ENCODE data around the gene SDF4.

- TF ChIP-seq EZH2 (IDR thresholded peaks at IDR 0.05; ENCODE audit: insufficient read depth, low read length) (no peak), CTCF (IDR thresholded peaks at IDR 0.05; ENCODE audit: insufficient read depth, low read depth, low read length) (no peak)
These were observed 19.0 kb upstream of the SDF4 start for GRCh38 chr1:1250786-1251284.

Measured in astrocyte (in vitro differentiated cells and primary cell).